SJSA1 (cell line): ENCODE measurements around the gene DISP3. TPM values are rescaled to one million over a fixed set of nuclear protein-coding genes. Genes with fewer than 3 reads are reported as not detected.
A peak's percentile ranks its signal among the peaks of the same experiment; 100 is the strongest.

Experiments
- DNase-seq, 2 experiments: peaks; one replicate each; pipeline ENCODE4 v3.0.0-alpha.2; 2015 to 2020; ENCODE audit warnings: low spot score in 2 of 2, low read depth in 1 of 2
- H3K27ac ChIP-seq: fragments of 250-450 bp; sonication (Bioruptor Pico); 2 replicates; pipeline ENCODE4 v1.5.1; 2020; ENCODE audit warnings: mild to moderate bottlenecking, moderate library complexity
- H3K27me3 ChIP-seq: fragments of 250-450 bp; sonication (Bioruptor Pico); replicated peaks from 2 replicates; pipeline ENCODE4 v1.5.1; 2020; ENCODE audit warnings: mild to moderate bottlenecking, moderate library complexity
- H3K36me3 ChIP-seq: fragments of 250-450 bp; sonication (Bioruptor Pico); 2 replicates; pipeline ENCODE4 v1.5.1; 2020; ENCODE audit warnings: mild to moderate bottlenecking
- H3K4me1 ChIP-seq: fragments of 250-450 bp; sonication (Bioruptor Pico); replicated peaks from 2 replicates; pipeline ENCODE4 v1.6.1; 2021; ENCODE audit warnings: mild to moderate bottlenecking
- H3K4me3 ChIP-seq: fragments of 250-450 bp; sonication (Bioruptor Pico); 2 replicates; pipeline ENCODE4 v1.5.1; 2020; ENCODE audit warnings: mild to moderate bottlenecking
- H3K9me3 ChIP-seq: fragments of 250-450 bp; sonication (Bioruptor Pico); replicated peaks from 2 replicates; pipeline ENCODE4 v1.5.1; 2020; ENCODE audit warnings: mild to moderate bottlenecking
- total RNA-seq: library from RNA; depleted of rRNA; stranded (reverse); fragments of >200 nt; shearing (Covaris generic); gene quantifications from 2 replicates; pipeline ENCODE4 v1.2.3, GENCODE V29; 2014

The DISP3 gene
- total RNA-seq, 1 experiment from 2014 or later = not detected

DNA sequence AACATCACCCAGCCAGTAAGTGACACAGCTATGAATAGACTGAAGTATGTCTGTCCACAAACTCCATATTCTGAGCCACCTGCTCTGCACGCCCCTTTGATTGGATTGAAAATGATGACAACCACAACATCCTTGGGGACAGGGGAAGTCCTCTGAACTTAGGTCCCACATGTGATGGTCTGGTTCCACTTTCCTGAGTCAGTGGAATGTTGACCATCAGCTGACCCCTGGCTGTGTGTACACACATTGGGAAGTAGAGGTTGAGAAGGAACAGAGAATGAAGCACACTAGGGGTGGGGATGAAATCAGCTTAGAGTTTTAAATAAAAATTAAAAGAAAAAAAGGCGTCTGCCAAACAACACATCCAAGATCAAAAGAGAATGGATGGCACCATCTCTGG, 8.0 kb upstream of the DISP3 start:
- Histone ChIP-seq H3K4me3 (no peak overlapping the region), H3K4me1 (no peaks in the 10 kb centered on the region), H3K27ac (no peak overlapping the region), H3K9me3 (no peaks in the 10 kb centered on the region), H3K27me3 (peaks cover 14% of the 10 kb centered on the region), H3K36me3 (no peaks in the 10 kb centered on the region)
- DNase-seq = no peak

DNA sequence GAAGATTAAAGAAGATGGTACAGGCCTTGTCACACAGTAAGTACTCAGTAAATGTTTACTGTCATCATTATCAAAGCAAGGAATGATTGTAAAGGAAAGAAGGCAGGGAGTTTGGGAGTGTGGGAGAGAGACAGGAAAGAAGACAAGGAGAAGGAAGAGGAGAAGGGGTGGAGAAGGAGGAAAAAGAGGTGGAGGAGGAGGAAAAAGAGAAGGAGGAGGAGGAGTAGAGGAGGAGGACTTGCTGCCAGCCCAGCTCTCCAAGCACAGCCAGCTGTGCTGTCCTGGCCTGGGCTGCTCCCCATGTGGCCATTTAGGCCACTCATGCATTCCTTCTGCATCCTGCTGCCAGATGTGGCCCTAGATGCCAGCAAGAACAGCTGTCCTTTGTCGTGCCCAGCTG, 7.5 kb upstream of the DISP3 start:
- Histone ChIP-seq H3K9me3 (no peaks in the 10 kb centered on the region), H3K4me1 (no peaks in the 10 kb centered on the region), H3K27me3 (peaks cover 12% of the 10 kb centered on the region), H3K27ac (no peak overlapping the region), H3K4me3 (no peak overlapping the region), H3K36me3 (no peaks in the 10 kb centered on the region)
- no peak for DNase-seq

DNA sequence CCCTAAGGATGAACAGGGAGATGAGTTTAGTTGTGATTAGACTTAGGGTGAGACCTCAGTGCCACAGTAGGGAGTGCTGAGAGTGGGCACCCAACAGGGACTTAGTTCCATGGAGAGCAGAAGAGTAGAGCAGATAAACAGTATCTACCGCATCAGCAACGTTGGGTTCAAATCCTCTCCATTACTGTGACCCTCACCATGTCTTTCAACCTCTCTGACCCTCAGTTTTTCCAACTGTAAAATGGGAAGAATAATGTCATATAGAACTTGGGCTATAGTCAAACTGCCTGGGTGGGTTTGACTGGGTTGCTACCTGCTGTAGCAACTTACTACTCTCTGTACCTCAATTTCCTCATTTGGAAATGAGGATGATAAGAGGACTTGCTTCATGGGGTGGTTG, 6.7 kb upstream of the DISP3 start:
- Histone ChIP-seq H3K4me1 (no peaks in the 10 kb centered on the region), H3K27me3 (0 out of 2 replicates have a peak, but pooled peaks cover 6% of the 10 kb centered on the region), H3K9me3 (no peaks in the 10 kb centered on the region), H3K4me3 (no peak overlapping the region), H3K27ac (no peak overlapping the region), H3K36me3 (no peaks in the 10 kb centered on the region)
- no peak for DNase-seq

DNA sequence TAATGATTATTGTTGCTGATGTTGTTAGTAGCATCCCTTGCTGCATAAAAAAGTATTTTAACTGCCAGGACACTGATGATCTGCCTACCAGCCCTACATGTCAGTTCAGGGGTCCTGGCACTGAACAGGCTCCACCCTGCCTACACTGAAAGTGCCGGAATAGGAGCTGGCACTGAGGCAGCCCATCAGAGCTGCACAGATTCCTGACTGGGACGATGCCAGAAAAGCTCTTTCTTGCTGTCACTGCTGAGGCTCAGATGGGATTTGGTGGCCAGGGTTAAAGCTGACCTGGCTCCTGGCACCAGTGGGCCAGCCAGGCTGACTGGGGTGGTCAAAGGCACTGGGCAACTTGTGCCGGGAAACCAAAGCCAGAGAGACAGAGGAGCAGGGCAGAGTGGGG, 6.2 kb upstream of the DISP3 start:
- H3K4me1 ChIP-seq = no peaks in the 10 kb centered on the region
- 0 out of 2 replicates have a peak, but pooled peaks cover 6% of the 10 kb centered on the region for H3K27me3 ChIP-seq
- H3K9me3 ChIP-seq = no peaks in the 10 kb centered on the region
- DNase-seq = no peak
- no peak overlapping the region for H3K4me3 ChIP-seq
- H3K36me3 ChIP-seq = no peaks in the 10 kb centered on the region
- H3K27ac ChIP-seq = no peak overlapping the region

DNA sequence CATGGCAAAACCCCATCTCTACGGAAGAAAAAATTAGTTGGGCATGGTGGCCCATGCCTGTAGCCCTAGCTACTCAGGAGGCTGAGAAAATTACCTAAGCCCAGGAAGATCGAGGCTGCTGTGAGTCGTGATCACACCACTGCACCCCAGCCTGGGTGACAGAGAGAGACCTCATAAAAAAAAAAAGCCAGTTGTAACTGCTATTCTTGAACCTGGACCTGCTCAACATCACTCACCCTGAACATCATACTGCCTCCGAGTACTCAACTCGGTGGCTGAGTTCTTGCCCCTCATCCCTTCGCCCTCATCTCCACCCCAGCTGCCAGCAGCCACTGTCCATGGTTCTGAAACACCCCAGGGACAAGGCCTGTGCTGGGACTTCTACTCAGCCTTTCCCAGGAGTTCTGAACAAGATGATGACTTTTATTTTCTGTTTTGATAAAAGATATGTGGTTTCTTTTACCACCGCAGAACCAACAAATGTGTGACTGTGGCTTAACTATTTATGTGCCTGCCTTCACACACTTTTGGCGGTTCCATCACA, 5.4 kb upstream of the DISP3 start:
- no peaks in the 10 kb centered on the region for H3K9me3 ChIP-seq
- DNase-seq = no peak
- no peak overlapping the region for H3K4me3 ChIP-seq
- no peak overlapping the region for H3K27ac ChIP-seq
- no peaks in the 10 kb centered on the region for H3K36me3 ChIP-seq
- H3K27me3 ChIP-seq = peaks cover 12% of the 10 kb centered on the region
- H3K4me1 ChIP-seq = peaks cover 2% of the 10 kb centered on the region; the same call in 1 of the 2 replicates

DNA sequence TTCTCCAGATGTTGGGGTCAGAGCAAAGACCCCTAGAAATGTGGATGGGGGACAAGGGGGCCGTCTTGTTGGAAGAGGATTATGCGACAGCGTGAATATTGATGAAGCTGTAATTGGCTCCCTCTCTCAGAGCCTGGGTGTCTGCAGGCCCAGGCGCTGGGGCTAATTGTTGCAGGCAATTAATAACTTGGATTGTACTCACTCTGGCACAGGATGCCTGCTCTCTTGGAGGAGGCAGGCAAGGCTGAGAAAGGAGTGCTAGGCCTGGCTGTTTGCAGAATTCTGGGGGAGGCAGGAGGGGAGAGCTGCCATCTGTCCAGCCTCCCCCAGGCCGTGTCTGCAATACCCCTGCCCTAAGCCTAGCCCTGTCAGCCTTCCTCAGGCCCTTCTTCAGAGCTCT, 4.1 kb upstream of the DISP3 start:
- DNase-seq = no peak
- no peak overlapping the region for H3K27ac ChIP-seq
- peaks cover 6% of the 10 kb centered on the region; the same call in 1 of the 2 replicates for H3K9me3 ChIP-seq
- no peaks in the 10 kb centered on the region for H3K36me3 ChIP-seq
- peaks cover 25% of the 10 kb centered on the region for H3K27me3 ChIP-seq
- no peak overlapping the region for H3K4me3 ChIP-seq
- H3K4me1 ChIP-seq = peaks cover 11% of the 10 kb centered on the region

DNA sequence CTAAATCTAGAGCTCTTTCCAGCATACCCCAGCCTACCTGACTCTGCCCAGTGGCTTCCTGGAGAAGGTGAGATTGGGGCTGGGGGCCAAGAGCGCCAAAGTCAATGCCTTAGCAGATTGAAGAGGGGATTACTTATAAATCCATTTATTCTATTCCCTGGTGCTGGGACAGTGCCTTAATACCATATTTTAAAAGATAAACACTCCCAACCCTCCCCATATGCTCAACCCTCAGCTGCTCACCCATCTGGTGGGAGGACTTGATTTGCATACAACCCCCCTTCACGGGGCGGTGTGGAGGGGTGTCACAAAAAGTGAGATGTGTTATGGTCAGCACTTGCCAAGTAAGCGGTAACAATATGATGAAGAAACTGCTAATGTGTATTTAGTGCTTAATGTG, 3.2 kb upstream of the DISP3 start:
- peaks cover 34% of the 10 kb centered on the region for H3K27me3 ChIP-seq
- H3K9me3 ChIP-seq = peaks cover 9% of the 10 kb centered on the region; the same call in 1 of the 2 replicates
- DNase-seq = no peak
- no peak overlapping the region for H3K27ac ChIP-seq
- H3K4me1 ChIP-seq = peaks cover 11% of the 10 kb centered on the region
- H3K36me3 ChIP-seq = no peaks in the 10 kb centered on the region
- no peak overlapping the region for H3K4me3 ChIP-seq

DNA sequence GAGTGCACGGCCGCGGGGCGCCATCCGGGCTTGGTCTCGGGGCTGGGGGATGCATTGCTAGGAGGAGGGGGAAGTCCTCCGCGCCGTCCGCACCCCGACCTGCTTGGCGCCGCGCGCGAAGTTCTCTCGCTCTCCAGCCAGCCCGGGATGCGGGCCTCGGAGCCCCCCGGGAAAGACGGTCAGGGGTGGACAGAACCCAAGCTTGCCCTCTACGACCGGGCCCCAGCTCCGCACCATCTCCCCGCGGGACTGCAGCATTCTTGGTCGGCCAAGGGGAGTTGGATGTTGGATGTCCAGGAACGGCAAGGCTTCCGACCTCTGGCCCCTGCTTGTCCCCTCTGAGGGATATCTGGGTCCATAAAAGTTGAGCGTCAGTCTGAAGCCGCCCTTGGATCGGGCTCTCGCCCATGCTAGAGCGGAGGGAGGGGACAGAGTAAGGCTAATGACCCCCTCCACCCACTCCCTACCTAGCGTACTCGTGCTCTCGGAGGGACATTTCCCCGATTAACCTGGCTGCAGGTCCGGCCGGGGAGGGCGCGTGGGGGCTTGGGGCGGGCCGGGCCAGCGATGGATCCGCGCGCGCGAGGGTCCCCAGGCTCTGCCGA, 522 bp downstream of the DISP3 start:
- peaks cover 11% of the 10 kb centered on the region for H3K4me1 ChIP-seq
- H3K36me3 ChIP-seq = no peaks in the 10 kb centered on the region
- H3K4me3 ChIP-seq = peak overlapping the region; percentile 42
- no peak for DNase-seq
- peaks cover 9% of the 10 kb centered on the region; the same call in 1 of the 2 replicates for H3K9me3 ChIP-seq
- no peak overlapping the region for H3K27ac ChIP-seq
- peaks cover 49% of the 10 kb centered on the region for H3K27me3 ChIP-seq

DNA sequence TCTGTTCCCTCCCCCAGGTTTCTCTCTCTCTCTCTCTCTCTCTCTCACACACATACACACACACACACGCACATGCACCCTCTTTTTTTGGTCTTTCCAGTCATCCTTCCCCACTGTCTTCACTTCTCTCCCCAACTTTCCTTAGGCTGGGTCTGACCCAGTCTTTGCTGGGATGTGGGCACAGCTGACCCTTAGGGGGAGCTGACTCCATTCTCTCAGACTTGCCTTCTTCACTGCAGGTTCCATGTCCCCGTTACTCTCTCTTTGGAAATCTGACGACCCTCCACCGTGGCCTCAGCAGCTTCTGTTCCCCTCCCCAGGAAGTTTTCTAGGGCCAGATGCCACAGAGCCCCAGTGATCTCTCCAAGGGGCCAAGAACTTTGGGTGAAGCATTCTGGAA, 2.1 kb downstream of the DISP3 start:
- Histone ChIP-seq H3K9me3 (peaks cover 9% of the 10 kb centered on the region; the same call in 1 of the 2 replicates), H3K27me3 (peaks cover 46% of the 10 kb centered on the region), H3K36me3 (no peaks in the 10 kb centered on the region), H3K27ac (no peak overlapping the region), H3K4me1 (peaks cover 11% of the 10 kb centered on the region), H3K4me3 (no peak overlapping the region)
- DNase-seq = no peak

DNA sequence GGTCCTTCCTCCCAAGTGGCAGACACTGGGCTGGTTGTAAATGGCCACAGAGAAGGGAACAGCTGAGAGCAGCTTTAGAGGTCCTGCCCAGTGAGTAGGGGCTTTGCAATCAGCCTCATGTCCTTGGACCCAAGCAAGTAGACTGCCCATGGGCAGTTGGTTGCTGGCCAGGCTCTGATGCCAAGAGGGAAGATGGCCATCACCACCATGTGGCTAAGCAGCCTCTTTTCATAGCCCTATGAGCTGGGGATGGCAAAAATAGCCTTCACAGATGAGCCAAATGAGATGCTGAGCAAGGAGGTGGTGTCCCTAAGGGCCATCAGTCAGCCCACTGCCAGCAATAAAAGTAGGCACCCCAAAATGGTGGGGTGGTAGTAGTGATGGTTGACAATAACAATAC, 3.2 kb downstream of the DISP3 start:
- Histone ChIP-seq H3K27me3 (peaks cover 54% of the 10 kb centered on the region), H3K4me3 (no peak overlapping the region), H3K27ac (no peak overlapping the region), H3K9me3 (peaks cover 9% of the 10 kb centered on the region; the same call in 1 of the 2 replicates), H3K36me3 (no peaks in the 10 kb centered on the region), H3K4me1 (peaks cover 11% of the 10 kb centered on the region)
- no peak for DNase-seq

DNA sequence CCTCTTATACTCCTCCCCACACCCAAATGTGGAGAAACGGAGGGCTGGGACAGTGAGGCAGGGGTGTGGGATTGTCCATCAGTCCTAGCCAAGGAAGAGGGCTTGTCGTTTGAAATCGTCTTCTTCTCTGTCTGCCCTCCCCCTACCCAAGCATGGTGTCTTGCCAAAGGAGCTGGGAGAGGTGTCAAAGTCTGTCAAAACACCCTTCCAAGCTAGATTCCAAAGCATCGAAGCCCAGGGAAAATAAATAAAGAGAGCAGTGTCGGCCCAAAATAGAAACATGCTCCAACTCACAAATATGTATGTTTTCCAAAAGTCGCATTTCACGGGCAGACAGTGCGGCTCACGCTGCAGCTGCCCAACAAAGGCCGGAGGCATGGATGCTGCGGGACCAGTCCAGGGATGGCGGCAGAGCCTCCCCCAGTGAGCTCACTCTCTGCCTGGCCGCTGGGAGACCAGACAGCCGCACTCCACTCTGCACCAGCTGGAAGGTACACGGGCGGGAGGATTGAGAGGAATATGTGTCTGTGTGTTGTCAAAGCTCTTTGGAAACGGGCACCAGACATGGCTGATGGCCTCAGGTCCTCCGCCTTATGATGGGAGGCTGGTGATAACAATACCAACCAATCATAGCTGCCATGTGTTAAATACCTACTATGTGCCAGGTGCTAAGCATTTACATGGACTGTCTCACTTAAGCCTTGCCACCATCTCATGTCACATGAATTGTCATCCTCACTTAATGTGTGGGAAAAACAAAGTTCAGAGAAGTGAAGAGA, 3.9 kb downstream of the DISP3 start:
- H3K36me3 ChIP-seq = no peaks in the 10 kb centered on the region
- no peak overlapping the region for H3K27ac ChIP-seq
- no peak overlapping the region for H3K4me3 ChIP-seq
- peaks cover 11% of the 10 kb centered on the region for H3K4me1 ChIP-seq
- peaks cover 61% of the 10 kb centered on the region for H3K27me3 ChIP-seq
- H3K9me3 ChIP-seq = peaks cover 9% of the 10 kb centered on the region; the same call in 1 of the 2 replicates
- DNase-seq = no peak

DNA sequence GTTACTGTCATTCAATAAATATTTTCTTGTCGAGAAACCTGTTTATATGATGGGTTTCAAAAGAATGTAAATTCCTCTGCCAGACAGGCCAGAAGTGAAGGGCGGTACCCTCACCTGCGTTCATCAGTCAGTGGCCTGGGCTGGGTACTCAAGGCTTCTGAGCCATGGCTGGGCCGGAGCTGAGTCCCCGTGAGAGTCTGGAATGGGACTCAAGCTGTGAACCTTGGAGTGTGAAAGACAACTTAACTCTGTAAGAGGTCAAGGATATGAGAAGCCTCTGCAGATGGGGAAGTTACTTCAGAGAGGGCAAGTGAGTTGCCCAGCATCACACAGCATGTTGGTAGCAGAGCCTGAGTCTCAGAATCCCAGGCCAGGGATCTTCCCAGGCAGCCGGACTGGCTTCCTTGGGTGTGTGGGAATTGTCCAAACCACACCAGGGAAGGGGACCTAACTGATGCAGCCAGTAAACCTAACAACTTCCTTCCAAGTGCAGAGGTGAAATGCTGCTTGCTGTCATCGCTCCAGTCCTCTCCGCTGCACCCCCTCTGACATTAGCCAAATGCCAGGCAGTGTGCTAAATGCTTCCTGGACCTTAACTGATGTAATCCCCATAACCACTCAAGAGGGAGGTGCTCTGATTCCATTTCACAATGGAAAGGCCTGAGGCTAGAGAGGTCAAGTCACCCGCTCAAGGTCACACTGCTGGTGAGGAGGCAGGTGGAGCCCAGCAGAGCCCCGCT, 4.8 kb downstream of the DISP3 start:
- Histone ChIP-seq H3K4me1 (peaks cover 7% of the 10 kb centered on the region), H3K27ac (no peak overlapping the region), H3K9me3 (peaks cover 8% of the 10 kb centered on the region; the same call in 1 of the 2 replicates)

DNA sequence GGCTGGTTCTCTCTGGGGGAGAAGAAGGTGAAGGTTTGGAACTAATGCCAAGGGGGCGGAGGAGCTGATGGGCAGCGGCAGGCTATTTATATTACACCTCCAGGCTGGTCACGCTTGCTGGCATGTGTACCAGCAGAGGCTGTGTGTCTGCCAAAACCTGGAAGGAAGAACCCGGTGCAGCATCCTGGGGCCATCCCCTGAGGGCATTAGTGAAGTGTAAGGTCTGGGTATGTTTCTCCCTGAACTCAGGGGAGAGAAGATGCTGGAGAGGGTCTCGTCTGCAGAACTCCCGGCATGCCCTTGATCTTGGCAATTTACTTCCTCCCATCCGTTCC, 5.3 kb downstream of the DISP3 start:
- no peak overlapping the region for H3K4me3 ChIP-seq
- no peak for DNase-seq
- peaks cover 2% of the 10 kb centered on the region for H3K4me1 ChIP-seq
- no peak overlapping the region for H3K27ac ChIP-seq
- H3K9me3 ChIP-seq = peaks cover 3% of the 10 kb centered on the region; the same call in 1 of the 2 replicates
- H3K36me3 ChIP-seq = no peaks in the 10 kb centered on the region
- peaks cover 55% of the 10 kb centered on the region for H3K27me3 ChIP-seq

More for the DNA sequence above, 4.8 kb downstream of the DISP3 start:
- no peak for DNase-seq
- H3K27me3 ChIP-seq = peaks cover 56% of the 10 kb centered on the region
- H3K36me3 ChIP-seq = no peaks in the 10 kb centered on the region
- H3K4me3 ChIP-seq = no peak overlapping the region
